HG03066 (cell line): ENCODE measurements around the gene ATG5.

Experiments used
- ATAC-seq: cut with Tn5 transposase; IDR thresholded peaks from one replicate; pipeline ENCODE4 v1.9.1; 2021; ENCODE audit warnings: low read depth; ENCODE audit not compliant: unreplicated experiment

The ATG5 gene

DNA sequence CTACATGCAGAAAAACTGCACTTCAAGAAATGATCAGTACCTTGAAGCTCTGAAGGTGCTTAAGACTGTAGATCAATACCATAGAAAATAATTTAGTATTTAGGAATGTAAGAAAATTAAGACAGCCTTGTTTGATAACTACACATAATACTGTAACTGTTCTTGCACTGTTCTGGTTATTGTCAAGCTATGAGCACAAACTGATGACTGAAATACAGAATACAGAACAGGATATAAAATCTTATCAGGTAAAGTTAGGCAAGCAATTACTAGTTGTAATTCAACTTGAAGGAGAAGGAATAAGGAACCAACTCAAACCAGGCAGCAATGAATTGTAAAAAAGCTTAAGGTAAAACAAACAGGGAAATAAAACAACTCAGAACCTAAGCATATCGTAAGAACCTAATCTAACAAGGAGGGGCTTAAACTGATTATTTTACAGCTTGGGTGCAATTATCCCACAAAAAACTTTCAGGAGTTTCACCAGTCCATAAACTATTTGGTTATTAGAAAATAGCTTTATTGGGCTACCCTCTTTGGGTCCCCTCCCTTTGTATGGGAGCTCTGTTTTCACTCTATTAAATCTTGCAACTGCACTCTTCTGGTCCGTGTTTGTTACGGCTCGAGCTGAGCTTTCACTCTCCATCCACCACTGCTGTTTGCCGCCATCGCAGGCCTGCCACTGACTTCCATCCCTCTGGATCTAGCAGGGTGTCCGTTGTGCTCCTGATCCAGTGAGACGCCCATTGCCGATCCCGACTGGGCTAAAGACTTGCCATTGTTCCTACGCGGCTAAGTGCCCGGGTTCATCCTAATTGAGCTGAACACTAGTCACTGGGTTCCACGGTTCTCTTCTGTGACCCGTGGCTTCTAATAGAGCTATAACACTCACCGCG is 97.7 kb downstream of the ATG5 start:
- ATAC-seq, result no peak

DNA sequence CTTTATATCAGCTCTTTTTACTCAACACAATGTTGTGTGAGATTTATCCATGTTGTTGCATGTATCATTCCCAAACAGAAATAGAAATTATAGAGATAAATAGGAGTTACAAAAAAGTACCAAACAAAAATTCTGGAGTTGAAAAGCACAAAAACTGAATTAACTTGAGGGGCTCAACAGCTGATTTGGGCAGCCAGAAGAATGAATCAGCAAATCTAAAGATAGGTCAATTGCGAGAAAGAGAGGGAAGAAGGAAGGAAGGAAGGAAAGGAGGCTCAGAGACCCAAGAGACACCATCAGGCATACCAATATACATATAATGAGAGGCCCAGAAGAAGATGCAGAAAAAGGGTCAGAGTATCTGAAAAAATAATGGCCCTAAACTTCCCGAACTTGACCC is 98.9 kb downstream of the ATG5 start:
- ATAC-seq, result no peak

DNA sequence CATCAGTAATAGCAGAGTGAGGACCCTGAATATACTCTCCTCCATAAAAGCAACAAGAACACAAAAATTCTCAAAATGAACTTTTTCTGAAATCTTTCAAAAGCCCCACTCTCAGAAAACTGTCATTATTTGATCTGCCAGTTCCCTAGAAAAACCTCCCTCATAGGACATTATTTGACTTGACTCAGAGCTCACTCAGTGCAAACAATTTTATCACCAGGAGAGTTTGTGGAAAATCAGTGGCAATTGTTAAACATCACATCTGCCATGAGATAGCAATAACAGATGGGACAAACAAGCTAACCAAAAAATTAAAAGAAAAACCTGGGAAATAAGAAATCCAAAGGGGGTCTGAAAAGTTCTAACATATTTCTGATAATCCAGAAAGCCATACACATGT is 100.0 kb downstream of the ATG5 start:
- ATAC-seq, result no peak

DNA sequence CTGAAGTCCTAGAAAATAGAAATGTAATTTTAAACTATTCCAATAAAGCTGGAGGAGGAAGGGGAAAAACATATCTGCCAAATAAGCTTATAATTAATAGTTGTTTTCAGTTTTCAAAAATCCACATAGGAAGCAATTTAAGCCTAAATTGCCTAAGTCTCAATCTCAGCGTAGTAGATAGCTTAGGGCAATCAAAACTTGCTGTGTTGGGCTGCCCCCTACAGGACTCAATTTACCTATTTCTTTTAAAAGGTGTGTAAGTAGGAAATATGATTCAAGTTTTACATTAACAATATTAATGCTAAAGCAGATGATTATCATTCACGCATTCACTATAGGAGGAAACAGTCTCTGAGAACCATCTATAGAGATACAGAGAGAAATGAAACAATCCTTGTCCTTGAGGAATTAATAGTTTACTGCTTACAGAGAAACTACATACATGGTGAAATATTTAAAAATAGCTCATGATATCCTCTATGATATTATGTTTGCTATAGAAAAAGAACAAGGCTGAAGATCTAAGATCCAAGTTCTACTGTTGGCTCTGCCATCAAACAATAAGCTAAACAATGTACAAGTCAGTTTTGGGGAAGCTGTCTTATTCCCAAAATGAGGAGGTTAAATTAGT is 102.1 kb downstream of the ATG5 start:
- no peak for ATAC-seq

DNA sequence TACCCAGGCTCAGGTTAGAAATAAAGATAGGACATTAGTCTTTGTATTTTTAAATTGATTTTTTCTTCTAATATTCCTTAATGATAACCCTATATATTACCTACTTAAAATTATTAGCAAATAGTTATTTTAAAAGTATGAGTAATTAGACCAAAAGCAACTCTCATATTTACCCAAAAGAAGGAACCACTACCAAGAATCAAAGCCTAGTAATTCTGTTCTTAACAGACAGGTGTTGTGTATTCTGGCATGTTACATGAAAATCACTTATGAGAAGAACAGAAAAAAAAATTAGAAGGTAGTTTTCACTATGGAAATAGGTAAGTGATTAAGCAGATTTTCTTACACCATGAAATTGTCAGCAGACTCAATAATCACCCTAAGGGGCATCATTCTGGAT is 105.1 kb downstream of the ATG5 start:
- ATAC-seq, result no peak

DNA sequence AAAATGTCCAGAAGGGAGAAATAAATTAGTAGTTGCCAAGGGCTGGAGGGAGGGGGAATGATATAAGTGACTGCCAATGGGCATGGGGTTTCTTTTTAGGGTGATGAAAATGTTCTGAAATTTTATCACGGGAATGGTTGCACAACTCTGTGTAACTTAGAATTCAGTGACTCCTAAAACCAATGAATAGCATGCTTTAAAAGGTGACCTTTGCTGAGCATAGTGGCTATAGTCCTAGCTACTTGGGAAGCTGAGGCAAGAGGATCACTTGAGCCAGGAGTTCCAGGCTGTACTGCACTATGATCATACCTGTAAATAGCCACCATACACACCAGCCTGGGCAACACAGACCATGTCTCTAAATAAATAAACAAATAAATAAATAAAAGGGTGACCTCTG is 109.0 kb downstream of the ATG5 start:
- no peak for ATAC-seq

DNA sequence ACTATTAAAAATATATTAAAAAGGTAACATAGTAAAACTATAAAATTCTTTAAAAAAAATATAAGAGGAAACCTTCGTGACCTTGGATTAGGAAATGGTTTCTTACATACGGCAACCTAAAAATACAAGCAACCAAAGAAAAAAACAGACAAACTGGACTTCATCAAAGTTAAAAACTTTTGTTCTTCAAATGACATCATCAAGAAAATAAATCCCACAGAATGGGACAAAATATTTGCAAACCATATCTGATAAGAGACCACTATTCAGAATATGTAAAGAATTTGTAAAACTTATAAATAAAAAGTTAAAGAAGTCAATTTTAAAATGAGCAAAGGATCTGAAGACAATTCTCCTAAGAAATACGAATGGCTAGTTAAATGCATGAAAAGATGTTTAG is 110.0 kb downstream of the ATG5 start:
- no peak for ATAC-seq

DNA sequence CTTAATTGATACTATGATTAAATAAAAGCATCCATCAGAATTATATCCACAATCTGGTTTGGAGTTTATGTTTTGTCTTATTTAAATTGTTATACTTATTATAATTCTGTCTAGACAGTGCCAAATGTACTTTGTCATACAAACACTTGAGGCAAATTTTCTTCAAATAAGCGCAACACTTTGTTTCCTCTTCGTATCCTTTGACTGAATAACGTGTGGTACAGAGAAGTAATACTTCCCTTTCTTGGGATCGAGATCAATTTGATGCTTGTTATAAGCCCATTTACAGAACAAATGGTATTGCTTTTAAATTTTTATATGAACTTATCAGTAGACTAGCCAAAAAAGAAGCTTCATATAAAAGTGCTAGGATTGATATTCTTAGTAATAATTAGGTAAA is 111.0 kb downstream of the ATG5 start:
- no peak for ATAC-seq

DNA sequence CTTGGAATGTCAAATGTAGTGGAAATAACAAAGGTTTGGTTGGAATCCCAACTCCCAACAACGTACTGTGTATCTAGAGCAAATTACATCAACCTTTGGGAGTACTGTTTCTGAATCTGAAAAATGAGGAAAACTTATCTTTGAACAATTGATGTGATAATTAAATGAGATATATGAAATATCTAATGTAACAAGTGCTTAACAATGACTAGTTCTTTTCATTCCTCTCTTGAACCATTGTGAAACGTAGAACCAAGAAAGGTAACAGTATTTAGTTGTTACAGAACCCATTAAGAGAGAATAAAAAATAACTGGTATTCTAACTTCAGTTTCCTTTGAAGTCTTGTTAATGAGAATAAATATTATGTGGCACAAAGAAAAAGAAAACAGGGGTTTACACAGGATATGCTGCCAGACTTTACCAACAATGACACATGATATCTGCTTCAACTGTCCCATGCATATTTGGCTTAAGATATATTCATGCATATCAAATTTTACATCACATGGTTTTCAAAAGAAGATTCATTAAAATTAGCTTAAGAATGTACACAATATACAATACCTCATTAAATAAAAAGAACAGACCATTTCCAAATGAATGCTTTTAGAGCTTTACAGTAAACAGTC is 111.8 kb downstream of the ATG5 start:
- ATAC-seq, result no peak

DNA sequence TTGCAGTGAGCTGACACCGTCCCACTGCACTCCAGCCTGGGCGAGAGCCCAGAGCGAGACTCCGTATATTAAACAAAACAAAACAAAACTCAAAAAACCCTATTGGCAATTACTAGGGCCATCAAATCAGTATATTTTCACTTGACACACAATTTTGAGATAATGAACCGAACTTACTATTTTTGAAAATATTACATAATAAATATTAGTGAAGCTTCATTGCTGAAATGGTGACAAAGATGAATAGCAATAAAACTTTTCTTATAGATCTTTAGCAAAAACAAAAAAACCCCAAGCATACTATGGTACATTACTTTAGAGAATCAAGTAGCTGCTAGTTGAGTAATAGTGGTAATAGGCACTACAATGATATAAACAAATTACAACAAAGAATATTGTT is 113.0 kb downstream of the ATG5 start:
- no peak for ATAC-seq

DNA sequence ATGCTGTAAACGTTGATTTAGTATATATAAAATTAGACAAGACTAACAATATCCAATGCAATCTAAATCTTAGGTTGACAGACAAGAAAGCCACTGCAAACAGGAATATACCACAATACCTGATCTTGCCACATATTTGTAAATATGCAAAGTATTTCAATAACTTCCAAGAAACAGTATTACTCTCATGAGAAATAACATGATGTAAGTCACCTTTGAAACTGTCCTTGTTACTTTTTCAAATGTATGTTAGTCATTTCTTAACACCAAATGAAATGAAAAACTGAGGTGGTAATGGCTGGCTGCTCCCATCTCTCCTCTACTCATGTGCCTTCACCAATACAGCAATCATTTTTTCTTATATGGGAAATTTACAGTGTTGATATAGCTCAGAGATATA is 118.7 kb downstream of the ATG5 start:
- peak; percentile 70 for ATAC-seq

DNA sequence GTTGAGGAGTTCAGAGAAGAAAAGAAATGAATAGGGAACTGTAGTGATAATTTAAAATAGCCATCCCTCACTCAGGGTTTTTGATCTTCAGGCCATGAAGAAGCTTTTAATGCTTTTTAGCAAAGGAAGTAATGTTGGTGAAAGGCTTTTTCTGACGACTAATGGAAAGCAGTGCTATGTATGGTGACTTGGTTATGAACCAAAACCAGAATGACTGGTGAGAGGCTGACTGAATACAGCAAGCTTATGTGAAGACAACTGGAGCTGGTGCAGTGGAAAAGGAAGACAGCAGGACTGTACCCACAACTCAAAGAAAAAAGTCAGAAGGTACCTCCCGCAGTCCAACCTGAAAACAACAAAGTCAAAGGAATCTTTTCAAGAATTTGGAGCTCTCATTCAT is 120.6 kb downstream of the ATG5 start:
- ATAC-seq, result no peak

DNA sequence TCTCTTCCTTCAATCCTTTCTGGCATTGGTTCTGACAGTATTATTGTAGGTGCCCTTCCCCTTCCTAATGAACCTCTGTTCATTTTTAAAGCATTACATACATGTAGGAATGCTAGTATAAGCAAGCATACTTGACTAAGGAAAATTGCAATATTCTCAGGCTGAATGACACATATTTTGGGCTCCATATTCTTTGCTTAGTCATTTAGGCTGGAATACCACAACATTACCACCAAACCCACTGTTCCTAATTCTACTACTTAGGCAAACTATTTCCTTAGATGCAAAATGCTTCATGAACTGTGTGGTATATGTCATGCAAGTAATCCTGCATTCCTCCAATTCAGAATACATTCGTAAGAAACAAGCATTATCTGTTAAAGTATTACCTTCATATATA is 125.6 kb downstream of the ATG5 start:
- ATAC-seq, result no peak

DNA sequence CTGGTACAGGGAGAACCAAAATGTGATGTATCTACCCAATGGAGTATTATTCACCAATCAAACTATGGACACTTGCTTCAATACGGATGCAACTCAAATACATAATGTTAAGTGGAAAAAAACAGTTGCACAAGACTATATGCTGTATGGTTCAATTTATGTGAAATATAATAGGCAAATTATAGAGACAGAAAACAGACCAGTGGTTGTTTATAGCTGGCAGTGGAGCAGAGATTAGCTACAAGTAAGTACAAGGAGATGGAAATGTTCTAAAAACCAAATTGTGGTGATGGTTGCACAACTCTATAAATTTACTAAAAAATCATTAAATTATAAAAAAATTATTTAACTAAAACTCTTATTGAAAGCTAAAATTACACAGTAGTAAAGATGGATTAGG is 126.2 kb downstream of the ATG5 start:
- ATAC-seq, result no peak

DNA sequence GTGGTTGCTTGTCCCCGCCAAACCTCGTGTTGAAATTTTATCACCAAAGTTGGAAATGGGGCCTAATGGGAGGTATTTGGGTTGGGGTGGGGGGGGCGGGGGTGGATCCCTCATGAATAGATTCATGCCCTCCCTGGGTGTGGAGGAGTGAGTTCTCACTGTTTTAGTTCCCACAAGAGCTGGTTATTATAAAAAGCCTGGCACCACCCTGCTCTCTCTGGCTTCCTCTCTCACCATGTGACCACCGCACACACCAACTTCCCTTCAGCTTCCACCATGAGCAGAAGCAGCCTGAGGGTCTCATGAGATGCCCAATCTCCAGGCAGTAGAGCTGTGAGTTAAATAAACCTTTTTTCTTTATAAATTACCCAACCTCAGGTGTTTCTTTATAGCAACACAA is 128.1 kb downstream of the ATG5 start:
- no peak for ATAC-seq

DNA sequence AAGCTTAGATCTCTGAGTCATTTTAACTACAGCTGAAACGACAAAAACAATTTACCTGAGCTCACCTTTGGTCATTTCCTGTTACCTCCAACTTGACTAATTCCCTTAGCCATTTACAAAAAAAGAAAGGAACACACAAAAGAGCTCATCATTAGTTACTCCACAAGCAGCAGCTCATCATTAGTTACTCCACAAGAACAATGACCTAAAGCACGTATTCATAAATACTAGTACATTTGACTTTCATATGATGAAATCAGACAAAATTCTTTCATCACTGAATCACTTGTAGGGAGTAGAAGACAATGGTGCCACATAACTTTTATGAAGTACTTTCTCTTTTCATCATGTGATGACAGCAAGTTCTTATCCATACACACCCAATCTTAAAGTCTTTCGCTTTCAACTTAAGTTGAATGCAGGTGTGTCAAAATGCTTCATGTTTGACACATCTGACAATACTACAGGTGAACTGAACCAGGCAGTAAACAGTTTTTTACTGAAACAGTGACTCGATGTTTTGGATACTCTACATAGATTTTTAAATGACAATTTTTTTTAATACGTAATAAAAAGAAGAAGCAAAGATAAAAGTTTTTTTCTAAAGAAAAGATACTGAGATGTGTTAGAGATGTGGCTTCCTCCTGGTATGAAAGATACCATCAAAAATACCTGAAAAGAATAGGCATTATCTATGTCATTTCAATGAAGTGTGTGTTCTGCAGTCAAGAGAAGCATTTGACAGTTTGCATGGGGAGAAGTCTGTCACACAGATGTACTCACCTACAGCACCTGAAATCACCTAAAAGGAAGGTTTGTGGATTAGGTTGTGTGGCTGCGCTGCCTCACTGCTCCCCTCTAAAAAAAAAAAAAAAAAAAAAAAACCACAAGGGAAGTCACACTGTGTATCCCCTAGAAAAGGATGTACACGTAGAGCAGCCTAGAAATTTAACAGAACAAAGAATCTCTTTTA is 130.3 kb downstream of the ATG5 start:
- ATAC-seq, result peak; percentile 48

DNA sequence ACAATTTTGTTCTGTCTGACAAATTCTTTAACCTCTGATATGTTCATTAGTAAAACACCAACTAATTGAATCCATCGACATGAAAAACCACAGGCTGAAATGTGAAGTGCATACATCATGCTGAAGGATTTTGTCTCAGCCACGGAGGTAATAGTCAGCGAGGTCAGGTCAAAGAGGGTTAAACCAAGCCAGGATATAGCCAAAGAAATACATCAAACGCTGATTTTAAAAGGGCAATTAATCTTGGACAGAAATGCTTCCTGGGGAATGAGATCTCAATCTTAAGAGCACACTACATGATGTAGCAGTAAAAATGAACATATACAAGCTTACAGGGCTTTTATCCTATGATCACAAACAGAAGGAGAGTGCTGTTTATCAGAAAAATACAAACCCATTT is 132.7 kb downstream of the ATG5 start:
- no peak for ATAC-seq

DNA sequence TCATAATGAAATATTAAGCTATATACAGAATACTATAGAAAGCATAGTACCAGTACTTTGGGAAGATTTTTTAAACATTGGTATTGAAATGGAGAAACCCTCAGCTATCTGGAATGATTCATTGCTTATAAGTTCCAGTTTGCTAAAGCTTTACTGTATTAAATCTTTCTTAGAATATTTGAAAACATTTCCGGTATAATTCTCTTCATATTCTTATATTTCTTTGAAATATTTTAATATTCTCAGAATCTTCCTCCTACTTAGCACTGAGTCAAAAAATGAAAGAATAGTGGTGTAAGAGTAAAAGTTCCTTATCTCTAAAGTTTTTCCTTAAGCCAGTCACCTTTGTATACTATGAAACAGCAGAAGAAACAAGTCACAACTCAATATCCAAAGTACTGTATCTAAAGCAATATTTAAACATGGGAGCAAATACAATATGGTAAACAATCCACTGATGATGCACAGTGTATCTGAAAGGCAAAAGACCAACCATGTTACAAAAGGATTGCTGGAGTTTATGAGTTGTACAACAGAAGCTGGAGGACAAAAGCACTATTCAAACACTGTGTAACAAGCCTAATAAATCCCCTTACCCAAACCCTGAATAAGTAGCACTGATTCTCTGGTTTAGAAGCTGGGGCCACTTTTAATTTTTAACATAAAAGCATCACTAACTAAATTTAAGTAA is 137.3 kb downstream of the ATG5 start:
- no peak for ATAC-seq

DNA sequence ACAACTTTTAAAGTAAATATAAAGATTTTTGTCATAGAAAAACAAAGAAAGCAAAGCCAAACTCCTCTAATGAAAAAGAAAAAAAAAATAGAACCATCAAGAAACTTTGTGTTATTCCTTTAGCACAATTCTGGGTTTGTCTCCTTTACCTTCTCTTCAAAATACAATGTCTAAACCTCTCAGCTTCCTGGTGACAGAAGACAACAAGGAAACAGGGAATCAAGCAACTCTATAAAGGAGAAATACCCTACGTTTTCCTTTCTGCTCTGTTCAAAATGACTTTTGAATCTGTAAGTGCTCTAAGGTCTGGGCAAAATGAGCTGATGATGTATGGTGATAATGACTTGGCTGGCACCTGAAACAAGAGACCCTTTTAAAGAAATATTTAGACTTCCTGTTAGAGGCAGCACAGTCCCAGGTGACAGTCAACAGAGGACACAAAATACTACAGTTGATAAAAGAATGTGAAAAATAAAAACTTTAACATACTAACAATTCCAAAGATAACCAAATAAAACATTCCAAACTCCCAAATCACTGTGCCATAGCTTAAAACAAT is 138.1 kb downstream of the ATG5 start:
- ATAC-seq, result no peak

DNA sequence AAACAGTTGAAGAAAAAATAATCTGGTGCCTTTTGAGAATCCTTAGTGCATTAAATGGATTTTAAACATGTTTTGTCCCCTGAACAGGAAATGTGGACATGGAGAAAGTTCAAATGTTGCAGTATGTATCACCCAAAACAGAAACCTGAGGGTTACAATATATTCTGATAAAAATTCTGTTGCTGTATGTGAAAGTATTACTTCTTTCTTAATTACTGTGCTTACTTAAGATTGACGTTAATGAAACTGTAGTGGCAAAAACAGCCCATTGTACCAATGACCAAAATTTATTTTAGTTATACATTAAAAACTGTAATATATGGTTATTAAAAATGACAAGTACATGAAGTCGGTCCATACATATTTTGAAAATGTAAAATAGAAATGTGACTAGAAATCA is 138.8 kb downstream of the ATG5 start:
- ATAC-seq, result no peak
